H1 (cell line): ENCODE results near the gene LDLRAD4.

Source experiments
- ATF3 ChIP-seq: IDR thresholded peaks from 2 replicates; pipeline ENCODE4 v1.6.1; 2011; ENCODE audit warnings: low read depth, mild to moderate bottlenecking, low read length; ENCODE audit not compliant: insufficient read depth
- CHD1 ChIP-seq: IDR thresholded peaks from 2 replicates; pipeline ENCODE4 v1.6.1; 2012; ENCODE audit warnings: low read depth, low read length, improper control_type of control experiment
- CTCF ChIP-seq, 3 experiments: IDR thresholded peaks; 1 replicate in 2 of 3; 2 replicates in 1 of 3; pipeline versions ENCODE4 v1.5.1 to v1.6.1; 2011; ENCODE audit warnings: low read length in 3 of 3, mild to moderate bottlenecking in 3 of 3, inconsistent platforms in 2 of 3, low read depth in 1 of 3, moderate library complexity in 1 of 3; ENCODE audit not compliant: insufficient read depth in 1 of 3; ENCODE audit errors: control extremely low read depth in 1 of 3
- EZH2 ChIP-seq: fragments of 200-600 bp; sonication (generic); IDR thresholded peaks from 2 replicates; pipeline ENCODE4 v1.7.1; 2012; ENCODE audit warnings: low read depth, mild to moderate bottlenecking, moderate library complexity, low read length, inconsistent platforms; ENCODE audit not compliant: severe bottlenecking
- MAX ChIP-seq: IDR thresholded peaks from 2 replicates; pipeline ENCODE4 v1.6.1; 2012; ENCODE audit warnings: inconsistent platforms
- POLR2A ChIP-seq, 2 experiments: IDR thresholded peaks; 1 replicate in 1 of 2; 2 replicates in 1 of 2; pipeline ENCODE4 v1.6.1; 2011; ENCODE audit warnings: low read depth in 2 of 2, low read length in 2 of 2, mild to moderate bottlenecking in 2 of 2; ENCODE audit errors: control extremely low read depth in 1 of 2
- TCF12 ChIP-seq: IDR thresholded peaks from 2 replicates; pipeline ENCODE4 v1.6.1; 2011; ENCODE audit warnings: low read depth, mild to moderate bottlenecking, low read length
- TEAD4 ChIP-seq: IDR thresholded peaks from 2 replicates; pipeline ENCODE4 v1.6.1; 2012; ENCODE audit warnings: low read depth, low read length, inconsistent platforms, mixed read lengths
- USF2 ChIP-seq: IDR thresholded peaks from 2 replicates; pipeline ENCODE4 v1.6.1; 2011; ENCODE audit warnings: low read length, improper control_type of control experiment
- YY1 ChIP-seq: IDR thresholded peaks from 2 replicates; pipeline ENCODE4 v1.6.1; 2011; ENCODE audit warnings: low read depth, mild to moderate bottlenecking, low read length

- TF ChIP-seq CTCF (IDR thresholded peaks at IDR 0.05; ENCODE audit: control extremely low read depth in 1 of 3, insufficient read depth in 1 of 3, low read depth in 1 of 3, low read length in 3 of 3) (no peak), USF2 (no peak), TEAD4 (no peak), CHD1 (no peak), EZH2 (no peak), ATF3 (no peak), POLR2A (IDR thresholded peaks at IDR 0.05; ENCODE audit: control extremely low read depth in 1 of 2, low read depth in 2 of 2, low read length in 2 of 2) (no peak), TCF12 (no peak), MAX (no peak), YY1 (no peak)
Measured at GRCh38 chr18:13247506-13247905, 28.9 kb downstream of the LDLRAD4 start.
